HG02981 (cell line): Measurements from ENCODE around the gene ACSL1.

Experiments
- ATAC-seq: cut with Tn5 transposase; IDR thresholded peaks from one replicate; pipeline ENCODE4 v1.9.1; 2021; ENCODE audit warnings: mild to moderate bottlenecking, moderate library complexity; ENCODE audit not compliant: unreplicated experiment

Gene ACSL1

GRCh38 chr4:184825896-184826690 is at the start of gene ACSL1:
Gene ACSL1, minus strand, starts transcription at chr4:184825968. Its CDS starts 22,454 bp downstream, at chr4:184803514.
- peak; percentile 58 for ATAC-seq

GRCh38 chr4:184873054-184873453 is 47.3 kb upstream of the ACSL1 start:
- no peak for ATAC-seq

GRCh38 chr4:184870718-184871117 is 45.0 kb upstream of the ACSL1 start:
- ATAC-seq, result no peak

GRCh38 chr4:184868623-184869022 is 42.9 kb upstream of the ACSL1 start:
- no peak for ATAC-seq

GRCh38 chr4:184863916-184864315 is 38.1 kb upstream of the ACSL1 start:
- ATAC-seq, result no peak

- no peak for ATAC-seq
These were observed 35.3 kb upstream of the ACSL1 start for GRCh38 chr4:184861047-184861446.

GRCh38 chr4:184860018-184860779 is 34.4 kb upstream of the ACSL1 start:
- peak; percentile 47 for ATAC-seq

GRCh38 chr4:184857441-184858121 is 31.8 kb upstream of the ACSL1 start:
- ATAC-seq, result no peak

- peak; percentile 46 for ATAC-seq
These were observed 30.5 kb upstream of the ACSL1 start for GRCh38 chr4:184856277-184856609.

GRCh38 chr4:184854673-184855072 is 28.9 kb upstream of the ACSL1 start:
- ATAC-seq, result peak; percentile 16

- no peak for ATAC-seq
These were observed 27.7 kb upstream of the ACSL1 start for GRCh38 chr4:184853436-184853835.

GRCh38 chr4:184851886-184852285 is 26.1 kb upstream of the ACSL1 start:
- no peak for ATAC-seq

- ATAC-seq, result peak; percentile 66
These were observed 25.4 kb upstream of the ACSL1 start for GRCh38 chr4:184851200-184851541.

GRCh38 chr4:184850431-184851199 is 24.8 kb upstream of the ACSL1 start:
- ATAC-seq, result peak; percentile 33

GRCh38 chr4:184850018-184850417 is 24.2 kb upstream of the ACSL1 start:
- no peak for ATAC-seq

- ATAC-seq, result peak; percentile 27
These were observed 23.4 kb upstream of the ACSL1 start for GRCh38 chr4:184849185-184849584.

GRCh38 chr4:184848510-184848909 is 22.7 kb upstream of the ACSL1 start:
- ATAC-seq, result peak; percentile 32

- no peak for ATAC-seq
These were observed 20.8 kb upstream of the ACSL1 start for GRCh38 chr4:184846531-184846930.

GRCh38 chr4:184845367-184846021 is 19.7 kb upstream of the ACSL1 start:
- peak; percentile 46 for ATAC-seq

- no peak for ATAC-seq
These were observed 19.0 kb upstream of the ACSL1 start for GRCh38 chr4:184844742-184845141.
